GM12878 (cell line): Measurements from ENCODE around the gene RSPH1. TPM values are rescaled to one million over a fixed set of nuclear protein-coding genes. Genes with fewer than 3 reads are reported as not detected.

Experiments used
- CBX5 ChIP-seq: sonication (generic); IDR thresholded peaks from 2 replicates; pipeline ENCODE4 v1.6.1; 2016; ENCODE audit warnings: low read depth, moderate library complexity, mild to moderate bottlenecking, inconsistent platforms
- IKZF1 ChIP-seq: fragments of 450-650 bp; conservative IDR thresholded peaks from 2 replicates; pipeline ENCODE4 v1.6.1; 2017; ENCODE audit warnings: antibody characterized with exemption, mild to moderate bottlenecking
- MEF2B ChIP-seq: fragments of 450-650 bp; IDR thresholded peaks from 2 replicates; pipeline ENCODE4 v1.6.1; 2018; ENCODE audit warnings: mild to moderate bottlenecking, moderate library complexity; ENCODE audit not compliant: partially characterized antibody, poor library complexity, severe bottlenecking
- NFIC ChIP-seq: IDR thresholded peaks from 2 replicates; pipeline ENCODE4 v1.6.1; 2012; ENCODE audit warnings: low read depth, mild to moderate bottlenecking, inconsistent platforms, low read length, moderate library complexity
- SMAD1 ChIP-seq: fragments of 450-650 bp; IDR thresholded peaks from 2 replicates; pipeline ENCODE4 v1.6.1; 2018; ENCODE audit warnings: mild to moderate bottlenecking, low read depth; ENCODE audit not compliant: partially characterized antibody
- SREBF2 ChIP-seq: IDR thresholded peaks from 2 replicates; pipeline ENCODE4 v1.6.1; 2012; ENCODE audit warnings: mild to moderate bottlenecking, low read length
- ZNF687 ChIP-seq: fragments of 450-650 bp; IDR thresholded peaks from 2 replicates; pipeline ENCODE4 v1.6.1; 2017; ENCODE audit warnings: mild to moderate bottlenecking, moderate library complexity
- polyA plus RNA-seq, 11 experiments: library from polyadenylated mRNA; depleted of rRNA in 4 of 11; unstranded in 6 of 11; stranded (reverse) in 5 of 11; fragments of >200 nt; fragmentation: Nextera tagmentation in 4 of 11; fragmentation: Illumina TruSeq in 1 of 11; extraction: Ambion mirVana in 4 of 11; extraction: Trizol in 1 of 11; gene quantifications; 1 replicate in 1 of 11; 2 replicates in 10 of 11; pipeline versions ENCODE4 v1.2.1 to v1.2.3, GENCODE V29; 2011 to 2016; ENCODE audit warnings: inconsistent platforms in 2 of 11, missing spikeins in 2 of 11, low read depth in 1 of 11
- total RNA-seq, 4 experiments: library from RNA; depleted of rRNA in 3 of 4; stranded (reverse); fragments of >200 nt in 3 of 4; fragmentation: Illumina TruSeq in 1 of 4; extraction: Trizol in 1 of 4; gene quantifications; 2 replicates each; pipeline versions ENCODE4 v1.2.1 to v1.2.3, GENCODE V29; 2013 to 2021
- TF ChIP-seq, protein P1 (sequence below): fragments of 450-650 bp; IDR thresholded peaks from 2 replicates; pipeline ENCODE4 v1.6.1; 2016; ENCODE audit warnings: mild to moderate bottlenecking, moderate library complexity, borderline replicate concordance
- TF ChIP-seq, protein P2 (sequence below): IDR thresholded peaks from 2 replicates; pipeline ENCODE4 v1.6.1; 2012; ENCODE audit warnings: low read depth, low read length, improper control_type of control experiment
- TF ChIP-seq, protein P3 (sequence below): fragments of 150-350 bp; IDR thresholded peaks from 2 replicates; pipeline ENCODE4 v1.6.1; 2014; ENCODE audit warnings: mild to moderate bottlenecking, low read depth, low read length
- TF ChIP-seq, protein P4 (sequence below): IDR thresholded peaks from 2 replicates; pipeline ENCODE4 v1.6.1; 2011; ENCODE audit warnings: low read depth, mild to moderate bottlenecking, low read length, moderate library complexity, borderline replicate concordance; ENCODE audit errors: extremely low read depth

Gene RSPH1
- total and polyA plus RNA-seq, 10 of the 15 experiments (the other 5 are each of a cell fraction or from before 2014, with no cell fraction given) = 0.11 to 1.4 (median 0.38) TPM

GRCh38 chr21:42521384-42521783 is 25.4 kb upstream of the RSPH1 start (continued):
- TF ChIP-seq, protein P1, sequence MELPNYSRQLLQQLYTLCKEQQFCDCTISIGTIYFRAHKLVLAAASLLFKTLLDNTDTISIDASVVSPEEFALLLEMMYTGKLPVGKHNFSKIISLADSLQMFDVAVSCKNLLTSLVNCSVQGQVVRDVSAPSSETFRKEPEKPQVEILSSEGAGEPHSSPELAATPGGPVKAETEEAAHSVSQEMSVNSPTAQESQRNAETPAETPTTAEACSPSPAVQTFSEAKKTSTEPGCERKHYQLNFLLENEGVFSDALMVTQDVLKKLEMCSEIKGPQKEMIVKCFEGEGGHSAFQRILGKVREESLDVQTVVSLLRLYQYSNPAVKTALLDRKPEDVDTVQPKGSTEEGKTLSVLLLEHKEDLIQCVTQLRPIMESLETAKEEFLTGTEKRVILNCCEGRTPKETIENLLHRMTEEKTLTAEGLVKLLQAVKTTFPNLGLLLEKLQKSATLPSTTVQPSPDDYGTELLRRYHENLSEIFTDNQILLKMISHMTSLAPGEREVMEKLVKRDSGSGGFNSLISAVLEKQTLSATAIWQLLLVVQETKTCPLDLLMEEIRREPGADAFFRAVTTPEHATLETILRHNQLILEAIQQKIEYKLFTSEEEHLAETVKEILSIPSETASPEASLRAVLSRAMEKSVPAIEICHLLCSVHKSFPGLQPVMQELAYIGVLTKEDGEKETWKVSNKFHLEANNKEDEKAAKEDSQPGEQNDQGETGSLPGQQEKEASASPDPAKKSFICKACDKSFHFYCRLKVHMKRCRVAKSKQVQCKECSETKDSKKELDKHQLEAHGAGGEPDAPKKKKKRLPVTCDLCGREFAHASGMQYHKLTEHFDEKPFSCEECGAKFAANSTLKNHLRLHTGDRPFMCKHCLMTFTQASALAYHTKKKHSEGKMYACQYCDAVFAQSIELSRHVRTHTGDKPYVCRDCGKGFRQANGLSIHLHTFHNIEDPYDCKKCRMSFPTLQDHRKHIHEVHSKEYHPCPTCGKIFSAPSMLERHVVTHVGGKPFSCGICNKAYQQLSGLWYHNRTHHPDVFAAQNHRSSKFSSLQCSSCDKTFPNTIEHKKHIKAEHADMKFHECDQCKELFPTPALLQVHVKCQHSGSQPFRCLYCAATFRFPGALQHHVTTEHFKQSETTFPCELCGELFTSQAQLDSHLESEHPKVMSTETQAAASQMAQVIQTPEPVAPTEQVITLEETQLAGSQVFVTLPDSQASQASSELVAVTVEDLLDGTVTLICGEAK = no peak
- TF ChIP-seq, protein P2, sequence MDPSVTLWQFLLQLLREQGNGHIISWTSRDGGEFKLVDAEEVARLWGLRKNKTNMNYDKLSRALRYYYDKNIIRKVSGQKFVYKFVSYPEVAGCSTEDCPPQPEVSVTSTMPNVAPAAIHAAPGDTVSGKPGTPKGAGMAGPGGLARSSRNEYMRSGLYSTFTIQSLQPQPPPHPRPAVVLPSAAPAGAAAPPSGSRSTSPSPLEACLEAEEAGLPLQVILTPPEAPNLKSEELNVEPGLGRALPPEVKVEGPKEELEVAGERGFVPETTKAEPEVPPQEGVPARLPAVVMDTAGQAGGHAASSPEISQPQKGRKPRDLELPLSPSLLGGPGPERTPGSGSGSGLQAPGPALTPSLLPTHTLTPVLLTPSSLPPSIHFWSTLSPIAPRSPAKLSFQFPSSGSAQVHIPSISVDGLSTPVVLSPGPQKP = no peak
- TF ChIP-seq ZNF687 (no peak), SREBF2 (no peak), MEF2B (no peak), SMAD1 (no peak), IKZF1 (no peak), NFIC (no peak), CBX5 (no peak)
- TF ChIP-seq, protein P3, sequence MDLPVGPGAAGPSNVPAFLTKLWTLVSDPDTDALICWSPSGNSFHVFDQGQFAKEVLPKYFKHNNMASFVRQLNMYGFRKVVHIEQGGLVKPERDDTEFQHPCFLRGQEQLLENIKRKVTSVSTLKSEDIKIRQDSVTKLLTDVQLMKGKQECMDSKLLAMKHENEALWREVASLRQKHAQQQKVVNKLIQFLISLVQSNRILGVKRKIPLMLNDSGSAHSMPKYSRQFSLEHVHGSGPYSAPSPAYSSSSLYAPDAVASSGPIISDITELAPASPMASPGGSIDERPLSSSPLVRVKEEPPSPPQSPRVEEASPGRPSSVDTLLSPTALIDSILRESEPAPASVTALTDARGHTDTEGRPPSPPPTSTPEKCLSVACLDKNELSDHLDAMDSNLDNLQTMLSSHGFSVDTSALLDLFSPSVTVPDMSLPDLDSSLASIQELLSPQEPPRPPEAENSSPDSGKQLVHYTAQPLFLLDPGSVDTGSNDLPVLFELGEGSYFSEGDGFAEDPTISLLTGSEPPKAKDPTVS = no peak
- TF ChIP-seq, protein P4, sequence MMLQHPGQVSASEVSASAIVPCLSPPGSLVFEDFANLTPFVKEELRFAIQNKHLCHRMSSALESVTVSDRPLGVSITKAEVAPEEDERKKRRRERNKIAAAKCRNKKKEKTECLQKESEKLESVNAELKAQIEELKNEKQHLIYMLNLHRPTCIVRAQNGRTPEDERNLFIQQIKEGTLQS = no peak
